A673 (cell line): ENCODE data around the gene GALNT9.

ENCODE experiments used
- CTCF ChIP-seq: fragments of 300-800, 200-600 bp; sonication (generic); conservative IDR thresholded peaks from 2 replicates; pipeline ENCODE4 v1.5.1; 2017; ENCODE audit warnings: low read depth, mild to moderate bottlenecking, antibody characterized with exemption, low read length, moderate library complexity, mixed read lengths
- EZH2 ChIP-seq: fragments of 200-600 bp; sonication (generic); IDR thresholded peaks from 2 replicates; pipeline ENCODE4 v1.6.1; 2017; ENCODE audit warnings: borderline replicate concordance, low read depth, mild to moderate bottlenecking, mixed read lengths, antibody characterized with exemption, low read length; ENCODE audit not compliant: poor library complexity, severe bottlenecking

GRCh38 chr12:132190012-132190755 lies 139.2 kb downstream of the GALNT9 start:
- TF ChIP-seq CTCF (no peak), EZH2 (no peak)
